Measurements from ENCODE around the gene AGTPBP1. TPM values are rescaled to one million over a fixed set of nuclear protein-coding genes. Genes with fewer than 3 reads are reported as not detected.
"Not testable (repeated sequence)": the region's sequence is repeated elsewhere in the genome, so short reads cannot be mapped to it uniquely, and the experiment has no call there.

Gene AGTPBP1
- total and polyA plus RNA-seq, 5 experiments from 2014 or later = 24.8 to 67.8 (median 46.3) TPM

- DNase-seq = peak in 9 of 10 donors; percentile 22 to 75 (median 47)
- POLR2A ChIA-PET = interaction anchor here (0.6 kb wide), 1 partner anchor 26 kb away, joined by 7 read pairs; no protein-coding TSS in a partner anchor
- peak; percentile 89 for ATAC-seq
- peak overlapping the region in 8 of 10 donors; percentile 15 to 69 (median 40) for H3K4me3 Mint-ChIP-seq
- no peaks in the 10 kb centered on the region for H3K27me3 Mint-ChIP-seq
- peaks cover 2 to 21% (median 15%) of the 10 kb centered on the region in 4 donors for H3K4me1 Mint-ChIP-seq
- peak overlapping the region; percentile 37 to 93 (median 58) for H3K27ac Mint-ChIP-seq
- no peaks in the 10 kb centered on the region for H3K9me3 Mint-ChIP-seq
- H3K36me3 Mint-ChIP-seq = peaks cover 0 to 18% (median 7%) of the 10 kb centered on the region in 3 donors
Observed at GRCh38 chr9:85610074-85610860, 131.5 kb downstream of the AGTPBP1 start.

DNA sequence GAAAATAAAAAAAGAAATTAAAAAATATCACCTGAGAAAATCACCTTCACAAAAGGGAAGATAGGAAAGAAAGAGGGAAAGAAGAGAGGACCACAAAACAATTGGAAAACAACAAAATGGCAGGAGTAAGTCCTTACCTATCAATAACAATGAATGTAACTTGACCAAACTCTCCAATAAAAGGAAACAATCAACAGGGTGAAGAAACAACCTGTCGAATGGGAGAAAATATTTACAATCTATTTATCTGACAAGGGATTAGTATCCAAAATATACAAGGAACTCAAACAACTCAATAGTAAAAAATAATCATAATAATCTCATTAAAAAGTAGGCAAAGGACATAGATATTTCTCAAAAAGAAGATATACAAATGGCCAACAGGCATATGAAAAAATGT, 135.8 kb downstream of the AGTPBP1 start:
- Mint-ChIP-seq H3K36me3 (peaks cover 17 to 40% (median 26%) of the 10 kb centered on the region in 3 donors), H3K27ac (no peak overlapping the region), H3K4me3 (no peak overlapping the region), H3K9me3 (no peaks in the 10 kb centered on the region), H3K4me1 (peaks cover 15 to 58% (median 35%) of the 10 kb centered on the region in 4 donors), H3K27me3 (no peaks in the 10 kb centered on the region)
- POLR2A ChIA-PET = no interaction called here
- ATAC-seq (no peak), DNase-seq (no peak)

DNA sequence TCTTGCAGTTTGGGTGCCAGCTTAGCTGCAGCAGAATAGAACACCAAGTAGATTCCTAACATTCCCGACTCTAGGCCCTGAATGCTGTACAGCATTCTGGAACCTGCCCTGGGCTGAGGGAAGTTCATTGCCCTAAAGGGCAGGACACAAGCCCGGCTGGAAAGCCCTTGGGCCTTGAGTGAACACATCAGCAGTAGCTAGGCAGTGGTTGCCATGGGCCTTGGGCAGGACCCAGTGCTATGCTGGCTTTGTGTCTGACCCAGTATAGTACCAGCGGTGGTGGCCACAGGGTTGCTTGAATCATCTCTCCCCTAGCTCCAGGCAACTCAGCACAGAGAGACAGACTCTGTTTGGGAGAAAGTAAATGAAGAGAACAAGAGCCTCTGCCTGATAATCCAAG, 137.8 kb downstream of the AGTPBP1 start:
- ATAC-seq = no peak
- Mint-ChIP-seq H3K36me3 (peaks cover 17 to 44% (median 26%) of the 10 kb centered on the region in 3 donors), H3K27me3 (no peaks in the 10 kb centered on the region), H3K4me3 (no peak overlapping the region), H3K27ac (no peak overlapping the region), H3K9me3 (no peaks in the 10 kb centered on the region), H3K4me1 (peaks cover 16 to 55% (median 33%) of the 10 kb centered on the region in 4 donors)
- POLR2A ChIA-PET = no interaction called here
- DNase-seq = peak in 1 of 10 donors; percentile 58

DNA sequence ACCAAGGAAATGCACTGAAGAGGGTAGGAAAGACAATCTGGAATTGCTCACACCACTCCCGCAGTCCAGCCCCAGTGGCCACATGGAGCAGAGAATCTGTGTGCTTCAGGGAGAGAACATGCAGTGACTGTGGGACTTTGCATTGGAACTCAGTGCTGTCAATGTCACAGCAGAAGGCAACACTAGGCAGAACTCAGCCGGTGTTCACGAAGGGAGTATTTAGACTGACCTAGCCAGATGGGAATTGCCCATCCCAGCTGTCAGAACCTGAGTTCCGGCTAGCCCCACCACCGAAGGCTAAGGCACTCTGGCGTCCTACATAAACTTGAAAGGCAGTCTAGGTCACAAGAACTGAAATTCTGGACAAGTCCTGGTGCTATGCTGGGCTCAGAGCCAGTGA, 139.0 kb downstream of the AGTPBP1 start:
- Mint-ChIP-seq H3K9me3 (no peaks in the 10 kb centered on the region), H3K36me3 (peaks cover 17 to 45% (median 26%) of the 10 kb centered on the region in 3 donors), H3K4me1 (peaks cover 19 to 49% (median 31%) of the 10 kb centered on the region in 4 donors), H3K27ac (no peak overlapping the region), H3K27me3 (no peaks in the 10 kb centered on the region), H3K4me3 (no peak overlapping the region)
- no peak for DNase-seq
- no peak for ATAC-seq
- POLR2A ChIA-PET = no interaction called here

- POLR2A ChIA-PET = no interaction called here
- Mint-ChIP-seq H3K9me3 (no peaks in the 10 kb centered on the region), H3K4me3 (peak overlapping the region in 2 of 10 donors; percentile 8 to 48), H3K4me1 (peaks cover 19 to 49% (median 29%) of the 10 kb centered on the region in 4 donors), H3K36me3 (peaks cover 17 to 48% (median 27%) of the 10 kb centered on the region in 3 donors), H3K27me3 (no peaks in the 10 kb centered on the region), H3K27ac (peak overlapping the region in 9 of 10 donors; percentile 1 to 76 (median 60))
- DNase-seq = peak in 3 of 10 donors; percentile 10 to 58 (median 12)
- ATAC-seq = peak in 1 of 2 donors; percentile 45
Observed at GRCh38 chr9:85600675-85601263, 141.0 kb downstream of the AGTPBP1 start.

DNA sequence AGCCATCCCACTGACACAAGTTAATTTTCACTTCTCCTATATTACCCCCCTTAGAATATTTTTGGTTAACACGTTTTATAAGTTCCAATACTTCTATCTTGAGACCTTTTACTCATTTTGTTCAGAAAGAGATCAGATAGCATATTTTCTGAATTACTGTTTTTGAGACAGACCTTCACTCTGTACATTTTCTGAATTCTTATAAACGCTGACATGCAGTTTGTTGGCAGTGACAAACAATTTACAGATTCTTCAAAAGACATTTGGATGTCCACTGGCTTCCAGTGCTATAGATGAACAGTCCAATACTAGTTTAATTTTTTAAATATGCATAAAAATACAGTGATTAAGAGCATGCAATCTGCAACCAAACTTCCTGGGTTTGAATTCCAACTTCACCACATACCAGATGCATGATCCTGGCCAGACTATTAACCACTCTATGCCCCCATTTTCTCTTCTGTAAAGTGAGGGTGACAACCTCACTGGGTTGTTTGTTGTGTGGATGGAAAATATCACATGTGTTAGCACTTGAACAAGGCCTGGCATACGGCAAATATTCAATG, 142.1 kb downstream of the AGTPBP1 start:
- H3K4me1 Mint-ChIP-seq = peaks cover 17 to 43% (median 28%) of the 10 kb centered on the region in 4 donors
- no peak for ATAC-seq
- H3K36me3 Mint-ChIP-seq = peaks cover 14 to 47% (median 27%) of the 10 kb centered on the region in 3 donors
- peak overlapping the region in 2 of 10 donors; percentile 17 to 37 for H3K27ac Mint-ChIP-seq
- H3K4me3 Mint-ChIP-seq = no peak overlapping the region
- H3K27me3 Mint-ChIP-seq = no peaks in the 10 kb centered on the region
- no peak for DNase-seq
- POLR2A ChIA-PET = no interaction called here
- H3K9me3 Mint-ChIP-seq = no peaks in the 10 kb centered on the region

GRCh38 chr9:85594316-85594715, 147.4 kb downstream of the AGTPBP1 start:
- Mint-ChIP-seq H3K4me3 (no peak overlapping the region), H3K27me3 (no peaks in the 10 kb centered on the region), H3K27ac (no peak overlapping the region), H3K36me3 (peaks cover 0 to 64% (median 23%) of the 10 kb centered on the region in 3 donors), H3K9me3 (no peaks in the 10 kb centered on the region), H3K4me1 (peaks cover 0 to 5% (median 2%) of the 10 kb centered on the region in 4 donors)
- no peak for ATAC-seq
- DNase-seq = no peak
- POLR2A ChIA-PET = no interaction called here

GRCh38 chr9:85586684-85587083, 155.1 kb downstream of the AGTPBP1 start:
- DNase-seq = no peak
- Mint-ChIP-seq H3K9me3 (no peaks in the 10 kb centered on the region), H3K36me3 (peaks cover 3 to 61% (median 25%) of the 10 kb centered on the region in 3 donors), H3K27ac (no peak overlapping the region), H3K27me3 (no peaks in the 10 kb centered on the region), H3K4me1 (peaks cover 0 to 3% (median under 1%) of the 10 kb centered on the region in 4 donors), H3K4me3 (no peak overlapping the region)
- POLR2A ChIA-PET = no interaction called here
- ATAC-seq = no peak

GRCh38 chr9:85577353-85577952, 164.3 kb downstream of the AGTPBP1 start:
- POLR2A ChIA-PET = no interaction called here
- no peaks in the 10 kb centered on the region for H3K27me3 Mint-ChIP-seq

GRCh38 chr9:85575868-85576267, 165.9 kb downstream of the AGTPBP1 start:
- ATAC-seq = no peak
- H3K36me3 Mint-ChIP-seq = peaks cover 4 to 40% (median 21%) of the 10 kb centered on the region in 3 donors
- H3K4me3 Mint-ChIP-seq = no peak overlapping the region
- no peaks in the 10 kb centered on the region for H3K9me3 Mint-ChIP-seq
- no peaks in the 10 kb centered on the region for H3K4me1 Mint-ChIP-seq
- POLR2A ChIA-PET = no interaction called here
- no peaks in the 10 kb centered on the region for H3K27me3 Mint-ChIP-seq
- DNase-seq = no peak
- H3K27ac Mint-ChIP-seq = no peak overlapping the region

More at GRCh38 chr9:85577353-85577952, 164.3 kb downstream of the AGTPBP1 start:
- ATAC-seq (no peak), DNase-seq (no peak)
- no peaks in the 10 kb centered on the region for H3K4me1 Mint-ChIP-seq
- H3K9me3 Mint-ChIP-seq = no peaks in the 10 kb centered on the region
- H3K4me3 Mint-ChIP-seq = no peak overlapping the region
- H3K27ac Mint-ChIP-seq = no peak overlapping the region
- peaks cover 0 to 41% (median 16%) of the 10 kb centered on the region in 3 donors for H3K36me3 Mint-ChIP-seq

DNA sequence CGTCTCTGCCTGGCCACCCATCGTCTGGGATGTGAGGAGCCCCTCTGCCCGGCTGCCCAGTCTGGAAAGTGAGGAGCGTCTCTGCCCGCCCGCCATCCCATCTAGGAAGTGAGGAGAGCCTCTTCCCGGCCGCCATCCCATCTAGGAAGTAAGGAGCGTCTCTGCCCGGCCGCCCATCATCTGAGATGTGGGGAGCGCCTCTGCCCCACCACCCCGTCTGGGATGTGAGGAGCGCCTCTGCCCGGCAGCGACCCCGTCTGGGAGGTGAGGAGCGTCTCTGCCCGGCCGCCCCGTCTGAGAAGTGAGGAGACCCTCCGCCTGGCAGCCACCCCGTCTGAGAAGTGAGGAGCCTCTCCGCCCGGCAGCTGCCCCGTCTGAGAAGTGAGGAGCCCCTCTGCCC, 168.2 kb downstream of the AGTPBP1 start:
- H3K36me3 Mint-ChIP-seq = peaks cover 4 to 54% (median 21%) of the 10 kb centered on the region in 3 donors
- H3K9me3 Mint-ChIP-seq, POLR2A ChIA-PET, ATAC-seq, H3K27ac Mint-ChIP-seq, H3K4me1 Mint-ChIP-seq, DNase-seq, H3K27me3 Mint-ChIP-seq, H3K4me3 Mint-ChIP-seq: not testable (repeated sequence)

DNA sequence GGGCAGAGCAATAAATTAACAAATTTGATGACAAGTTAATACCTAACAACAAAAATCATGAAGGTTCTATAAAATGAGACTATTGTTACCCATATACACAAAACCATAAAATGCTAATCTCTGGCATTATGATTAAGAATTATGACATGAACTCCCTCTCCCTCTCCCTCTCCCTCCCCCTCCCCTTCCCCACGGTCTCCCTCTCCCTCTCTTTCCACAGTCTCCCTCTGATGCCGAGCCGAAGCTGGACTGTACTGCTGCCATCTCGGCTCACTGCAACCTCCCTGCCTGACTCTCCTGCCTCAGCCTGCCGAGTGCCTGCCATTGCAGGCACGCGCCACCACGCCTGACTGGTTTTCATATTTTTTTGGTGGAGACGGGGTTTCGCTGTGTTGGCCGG, 168.8 kb downstream of the AGTPBP1 start:
- H3K4me3 Mint-ChIP-seq = peak overlapping the region in 1 of 10 donors; percentile 60
- H3K36me3 Mint-ChIP-seq = peaks cover 4 to 58% (median 21%) of the 10 kb centered on the region in 3 donors
- POLR2A ChIA-PET, H3K9me3 Mint-ChIP-seq, H3K4me1 Mint-ChIP-seq, DNase-seq, H3K27me3 Mint-ChIP-seq, ATAC-seq: not testable (repeated sequence)
- peak overlapping the region in 1 of 10 donors; percentile 43 for H3K27ac Mint-ChIP-seq

All from naive thymus-derived CD8-positive, alpha-beta T cell (primary cell).